ENCODE data around the gene SHTN1.

SHTN1 gene

GRCh38 chr10:116917481-116917880 is 87.5 kb downstream of the SHTN1 start:
- no peak for DNase-seq (ENCODE audit: low read depth)

GRCh38 chr10:116915340-116915739 is 89.6 kb downstream of the SHTN1 start:
- DNase-seq (ENCODE audit: low read depth) = no peak

- DNase-seq (ENCODE audit: low read depth) = no peak
These were observed 91.3 kb downstream of the SHTN1 start for GRCh38 chr10:116913695-116914094.

- DNase-seq (ENCODE audit: low read depth) = no peak
These were observed 92.8 kb downstream of the SHTN1 start for GRCh38 chr10:116912162-116912561.

GRCh38 chr10:116910910-116911309 is 94.1 kb downstream of the SHTN1 start:
- DNase-seq (ENCODE audit: low read depth) = no peak

GRCh38 chr10:116909307-116909706 is 95.7 kb downstream of the SHTN1 start:
- no peak for DNase-seq (ENCODE audit: low read depth)

GRCh38 chr10:116907245-116907987 is 97.6 kb downstream of the SHTN1 start:
- no peak for DNase-seq (ENCODE audit: low read depth)

- DNase-seq (ENCODE audit: low read depth) = no peak
These were observed 99.2 kb downstream of the SHTN1 start for GRCh38 chr10:116905845-116906210.

GRCh38 chr10:116899626-116900025 is 105.4 kb downstream of the SHTN1 start:
- no peak for DNase-seq (ENCODE audit: low read depth)

GRCh38 chr10:116893686-116894037 is 111.3 kb downstream of the SHTN1 start:
- DNase-seq (ENCODE audit: low read depth) = no peak

- no peak for DNase-seq (ENCODE audit: low read depth)
These were observed 111.9 kb downstream of the SHTN1 start for GRCh38 chr10:116892907-116893685.

- peak; percentile 64 for DNase-seq (ENCODE audit: low read depth)
These were observed 113.8 kb downstream of the SHTN1 start for GRCh38 chr10:116891208-116891607.

- DNase-seq (ENCODE audit: low read depth) = no peak
These were observed 115.9 kb downstream of the SHTN1 start for GRCh38 chr10:116889066-116889465.

- peak; percentile 34 for DNase-seq (ENCODE audit: low read depth)
These were observed 116.5 kb downstream of the SHTN1 start for GRCh38 chr10:116888380-116889055.

GRCh38 chr10:116886772-116887171 is 118.2 kb downstream of the SHTN1 start:
- DNase-seq (ENCODE audit: low read depth) = no peak

GRCh38 chr10:116882639-116883038 is 122.3 kb downstream of the SHTN1 start:
- DNase-seq (ENCODE audit: low read depth) = no peak

- no peak for DNase-seq (ENCODE audit: low read depth)
These were observed 124.1 kb downstream of the SHTN1 start for GRCh38 chr10:116880716-116881482.

GRCh38 chr10:116879817-116880216 is 125.2 kb downstream of the SHTN1 start:
- no peak for DNase-seq (ENCODE audit: low read depth)

GRCh38 chr10:116878123-116878522 is 126.9 kb downstream of the SHTN1 start:
- DNase-seq (ENCODE audit: low read depth) = no peak

- DNase-seq (ENCODE audit: low read depth) = no peak
These were observed 127.6 kb downstream of the SHTN1 start for GRCh38 chr10:116877391-116877790.

GRCh38 chr10:116875897-116876296 is 129.1 kb downstream of the SHTN1 start:
- DNase-seq (ENCODE audit: low read depth) = no peak

GRCh38 chr10:116873134-116873533 is 131.9 kb downstream of the SHTN1 start:
- DNase-seq (ENCODE audit: low read depth) = no peak

Data from fibroblast of the conjunctiva (primary cell).